IPS DF 6.9 (cell line): ENCODE measurements around the gene NUMA1.

Source experiments
- DNase-seq: peaks from one replicate; pipeline ENCODE4 v3.0.0-alpha.2; 2013; ENCODE audit warnings: low read depth, low spot score
- H3K27ac ChIP-seq: one replicate; pipeline ENCODE4 v1.5.1; 2013; ENCODE audit warnings: low read length, control low read depth
- H3K27me3 ChIP-seq: 2 replicates; pipeline ENCODE4 v1.6.1; 2013; ENCODE audit warnings: mild to moderate bottlenecking, low read length; ENCODE audit not compliant: control insufficient read depth, insufficient read depth
- H3K36me3 ChIP-seq: 2 replicates; pipeline ENCODE4 v1.6.1; 2013; ENCODE audit warnings: low read length; ENCODE audit not compliant: control insufficient read depth, insufficient read depth
- H3K4me1 ChIP-seq: 2 replicates; pipeline ENCODE4 v1.6.1; 2013; ENCODE audit warnings: low read length; ENCODE audit not compliant: control insufficient read depth, insufficient read depth
- H3K4me3 ChIP-seq: 2 replicates; pipeline ENCODE4 v1.5.1; 2013; ENCODE audit warnings: mild to moderate bottlenecking, low read length
- H3K9me3 ChIP-seq: 2 replicates; pipeline ENCODE4 v1.6.1; 2013; ENCODE audit warnings: low read length, inconsistent platforms; ENCODE audit not compliant: control insufficient read depth, insufficient read depth
- WGBS: extraction: QIAGEN DNeasy Blood & Tissue Kit; methylation state at CpG from one replicate; pipeline ENCODE4 v1.1.7; 2013; ENCODE audit warnings: mixed read lengths, missing lambda C conversion rate; ENCODE audit not compliant: insufficient read length, insufficient coverage; 5-methylcytosine and 5-hydroxymethylcytosine counted together

The NUMA1 gene

DNA sequence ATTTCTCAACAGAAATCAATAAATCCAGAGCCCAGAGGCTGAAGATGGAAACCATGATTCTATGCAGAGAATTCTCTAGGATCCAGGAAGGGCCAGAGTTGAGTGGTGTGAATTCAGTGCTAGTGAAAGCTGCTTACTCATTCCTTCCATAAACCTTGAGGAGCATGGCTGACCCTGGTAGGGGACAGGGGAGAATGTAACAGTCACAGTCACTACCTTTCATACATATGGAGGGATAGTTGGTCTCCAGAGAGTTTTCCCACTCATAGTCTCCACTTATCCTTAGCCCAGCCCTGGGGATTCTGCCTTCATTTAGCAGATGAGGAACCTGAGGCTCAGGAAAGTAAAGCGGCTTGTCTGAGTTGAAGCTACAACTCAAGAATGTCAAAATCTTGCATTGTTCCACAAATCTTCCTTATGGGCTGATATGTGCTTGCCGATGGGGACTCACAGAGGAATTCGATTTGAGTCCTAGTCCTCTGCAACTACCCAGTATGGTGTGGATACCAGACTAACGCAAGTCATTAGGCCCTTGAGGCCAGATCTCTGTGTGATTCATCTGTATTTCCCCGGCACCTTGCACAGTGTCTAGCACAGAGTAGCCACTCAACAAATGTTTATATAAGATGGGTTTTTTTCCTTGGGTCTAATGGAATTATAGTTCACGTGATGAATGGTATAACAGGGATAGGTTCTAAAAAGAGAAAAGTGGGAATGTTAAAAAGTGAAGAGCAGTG, 35.8 kb upstream of the NUMA1 start:
- peaks cover 3% of the 10 kb centered on the region; the same call in 1 of the 2 replicates for H3K4me1 ChIP-seq
- H3K4me3 ChIP-seq = no peak overlapping the region
- no peaks in the 10 kb centered on the region for H3K9me3 ChIP-seq
- H3K27me3 ChIP-seq = no peaks in the 10 kb centered on the region
- no peak overlapping the region for H3K27ac ChIP-seq
- 100% methylated on average over 1 of the region's 6 CpGs for WGBS
- DNase-seq = no peak
- no peaks in the 10 kb centered on the region for H3K36me3 ChIP-seq

DNA sequence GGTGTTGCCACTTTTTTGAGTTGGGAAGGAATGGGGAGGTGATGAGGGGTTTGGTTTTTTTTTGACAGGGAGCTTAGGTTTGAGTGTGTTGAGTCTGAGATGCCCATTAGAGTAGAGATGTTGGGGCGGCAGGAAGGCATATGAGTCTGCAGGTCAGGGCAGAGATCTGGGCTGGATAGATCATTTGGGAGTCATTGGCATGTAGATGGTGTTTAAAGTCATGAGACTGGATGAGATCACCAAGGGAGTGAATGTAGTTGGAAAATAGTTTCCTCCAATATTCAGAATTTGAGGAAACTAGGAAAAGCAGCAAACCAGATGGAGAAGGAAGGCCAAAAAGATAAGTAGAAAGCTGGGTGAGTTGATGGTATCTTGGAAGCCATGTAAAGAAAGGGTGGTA, 34.2 kb upstream of the NUMA1 start:
- Histone ChIP-seq H3K36me3 (no peaks in the 10 kb centered on the region), H3K9me3 (no peaks in the 10 kb centered on the region), H3K27ac (no peak overlapping the region), H3K27me3 (no peaks in the 10 kb centered on the region), H3K4me3 (no peak overlapping the region), H3K4me1 (peaks cover 3% of the 10 kb centered on the region; the same call in 1 of the 2 replicates)
- no peak for DNase-seq
- WGBS = no CpG with 5 or more reads among the region's 1 CpG

DNA sequence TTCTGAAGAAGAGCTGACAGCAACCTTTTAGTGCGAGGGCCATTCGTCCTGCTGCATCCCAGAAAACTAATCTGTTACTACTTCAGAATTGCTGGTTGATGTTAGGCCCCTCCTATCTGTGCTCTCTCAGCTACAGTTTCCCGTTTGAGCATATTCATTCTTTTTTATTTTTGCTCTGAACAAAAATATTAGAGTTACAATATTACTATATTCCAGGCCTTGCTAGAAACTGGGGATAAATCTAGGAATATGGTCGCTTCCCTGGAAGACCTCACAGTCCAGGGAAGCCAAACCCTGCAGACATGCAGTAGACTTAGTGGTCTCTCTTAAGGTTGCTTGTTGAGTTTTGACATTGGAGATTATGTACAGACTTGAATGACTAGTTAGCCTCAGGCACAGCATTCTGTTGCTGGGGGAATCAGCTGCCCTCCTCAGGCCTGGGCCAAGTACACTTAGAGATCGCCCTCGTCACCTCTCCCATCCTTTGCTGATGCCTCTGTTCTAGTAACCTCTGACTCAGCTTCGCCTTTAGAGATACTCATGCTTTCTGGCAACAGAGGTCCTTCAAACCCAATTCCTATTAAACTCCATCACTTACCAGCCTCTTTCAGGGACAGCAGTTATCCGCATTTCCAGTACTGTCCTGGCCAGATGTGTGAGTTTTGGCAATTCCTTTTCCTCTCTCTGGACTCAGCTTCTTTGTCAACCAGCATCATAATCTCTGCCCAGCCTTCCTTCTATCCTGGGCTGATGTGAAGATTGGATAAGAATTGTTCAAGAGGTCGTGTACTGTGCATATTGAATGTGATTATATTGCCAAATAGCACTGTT, 32.9 kb upstream of the NUMA1 start:
- H3K27me3 ChIP-seq = no peaks in the 10 kb centered on the region
- no peak overlapping the region for H3K27ac ChIP-seq
- peaks cover 3% of the 10 kb centered on the region; the same call in 1 of the 2 replicates for H3K4me1 ChIP-seq
- no peaks in the 10 kb centered on the region for H3K9me3 ChIP-seq
- DNase-seq = no peak
- no peaks in the 10 kb centered on the region for H3K36me3 ChIP-seq
- H3K4me3 ChIP-seq = peak overlapping the region; percentile 93; the same call in 1 of the 2 replicates
- no CpG with 5 or more reads among the region's 9 CpGs for WGBS

DNA sequence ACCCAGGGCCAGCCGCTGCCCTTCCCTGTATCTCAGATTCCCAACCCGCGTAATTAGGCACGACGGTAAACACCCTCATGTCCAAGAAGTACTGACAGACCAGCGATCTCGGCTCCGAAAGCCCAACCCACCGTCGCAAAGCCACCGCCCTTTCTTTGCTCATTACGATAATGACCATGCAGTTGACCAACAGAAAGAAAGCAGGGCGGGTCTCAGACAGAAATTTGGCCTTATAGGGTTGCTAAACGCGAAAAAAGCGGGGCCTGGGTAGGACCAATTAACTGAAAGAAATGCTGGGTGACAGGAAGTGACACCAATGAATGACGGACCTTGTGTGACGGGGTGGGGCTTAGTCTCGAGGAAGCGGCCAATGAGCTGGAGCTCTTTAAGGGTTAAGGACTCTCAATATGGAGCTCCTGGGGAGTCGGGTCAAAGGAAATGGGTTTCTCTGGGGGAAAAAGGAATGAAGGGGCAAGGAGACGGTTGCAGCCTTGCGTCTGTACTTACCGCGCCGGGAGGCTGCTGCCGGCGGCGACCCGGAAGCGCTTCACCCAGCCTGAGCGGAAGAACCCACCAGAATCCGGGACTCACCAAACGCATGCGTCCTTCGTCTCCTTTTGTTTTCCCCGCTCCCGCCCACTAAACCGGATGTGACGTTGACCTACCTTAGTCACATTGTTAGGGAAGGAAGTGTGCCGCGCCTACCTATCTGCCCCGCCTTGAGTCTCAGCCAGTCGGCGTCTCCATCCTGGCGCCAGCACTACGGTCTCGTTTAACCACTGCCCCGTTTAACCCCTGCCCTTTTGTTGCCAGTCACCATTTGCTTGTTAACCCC, 32.0 kb upstream of the NUMA1 start, which contains the start of gene ANAPC15:
TSS of gene ANAPC15 (minus strand) at position 553 of the 835 bp plus-strand sequence. CDS start 1,419 bp downstream, outside the sequence.
- Histone ChIP-seq H3K27ac (no peak within 1 kb of the TSS), H3K36me3 (no peaks in the 10 kb centered on the region), H3K9me3 (no peaks in the 10 kb centered on the region), H3K27me3 (no peaks in the 10 kb centered on the region), H3K4me1 (peaks cover 3% of the 10 kb centered on the region; the same call in 1 of the 2 replicates), H3K4me3 (peak within 1 kb of the TSS; percentile 93)
- WGBS = no CpG with 5 or more reads among the region's 49 CpGs
- DNase-seq = peak; percentile 97

DNA sequence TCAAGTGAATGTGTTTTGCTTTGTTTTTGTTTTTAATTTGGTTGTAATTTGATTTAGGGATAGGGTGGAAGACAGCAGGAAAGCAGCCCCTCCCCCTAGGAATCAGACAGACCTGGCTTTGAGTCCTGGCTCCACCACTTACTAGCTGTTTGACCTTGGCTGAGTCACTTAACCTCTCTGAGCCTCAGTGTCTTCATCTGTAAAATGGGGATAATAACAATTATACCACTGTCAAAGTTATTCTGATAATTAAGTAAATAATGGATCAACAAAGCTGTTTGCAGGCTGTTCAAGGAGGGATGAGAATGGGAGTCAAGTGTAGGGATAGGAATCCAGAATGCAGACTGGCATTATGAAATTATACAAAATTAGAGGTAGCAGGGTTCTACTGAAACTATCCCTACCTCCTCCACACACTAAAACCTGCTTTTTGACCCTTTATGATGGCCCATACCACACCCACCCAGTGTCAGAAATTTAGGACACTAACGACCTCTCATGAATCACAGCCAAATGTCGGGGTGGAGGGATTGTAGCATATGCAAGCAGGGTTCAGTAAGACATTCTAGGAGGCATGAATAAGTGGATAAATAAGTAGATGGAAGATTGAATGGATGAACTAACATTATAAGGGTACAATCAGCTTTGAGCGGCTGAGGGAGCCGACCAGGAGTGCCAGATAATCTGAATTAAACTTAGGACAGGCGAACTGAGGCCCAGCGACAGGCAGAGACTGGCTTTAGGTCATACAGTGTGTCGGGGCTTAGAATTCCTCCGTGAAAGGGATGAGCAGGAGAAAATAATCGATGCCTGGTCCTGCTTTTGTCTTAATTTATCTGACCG, 31.2 kb upstream of the NUMA1 start:
- H3K4me3 ChIP-seq = peak overlapping the region; percentile 40; the same call in 1 of the 2 replicates
- no peaks in the 10 kb centered on the region for H3K36me3 ChIP-seq
- no peak for DNase-seq
- no peaks in the 10 kb centered on the region for H3K9me3 ChIP-seq
- H3K27me3 ChIP-seq = no peaks in the 10 kb centered on the region
- WGBS = no CpG with 5 or more reads among the region's 10 CpGs
- peaks cover 3% of the 10 kb centered on the region; the same call in 1 of the 2 replicates for H3K4me1 ChIP-seq
- H3K27ac ChIP-seq = no peak overlapping the region

DNA sequence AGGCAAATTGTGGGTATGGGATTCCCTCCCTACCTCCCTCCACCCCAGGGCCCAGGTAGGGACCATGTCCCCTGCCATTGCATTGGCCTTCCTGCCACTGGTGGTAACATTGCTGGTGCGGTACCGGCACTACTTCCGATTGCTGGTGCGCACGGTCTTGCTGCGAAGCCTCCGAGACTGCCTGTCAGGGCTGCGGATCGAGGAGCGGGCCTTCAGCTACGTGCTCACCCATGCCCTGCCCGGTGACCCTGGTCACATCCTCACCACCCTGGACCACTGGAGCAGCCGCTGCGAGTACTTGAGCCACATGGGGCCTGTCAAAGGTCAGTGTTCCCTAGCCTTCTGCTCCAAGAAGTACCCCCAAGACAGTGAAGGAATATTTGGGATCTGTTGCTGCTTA, 25.5 kb upstream of the NUMA1 start, which contains the start of gene TOMT:
TSS of gene TOMT (plus strand) at position 37 of the 400 bp plus-strand sequence. CDS start at position 65, 28 bp downstream.
- H3K4me1 ChIP-seq = no peaks in the 10 kb centered on the region
- no peak within 1 kb of the TSS for H3K27ac ChIP-seq
- H3K9me3 ChIP-seq = no peaks in the 10 kb centered on the region
- H3K36me3 ChIP-seq = no peaks in the 10 kb centered on the region
- WGBS = no CpG with 5 or more reads among the region's 14 CpGs
- H3K4me3 ChIP-seq = no peak within 1 kb of the TSS
- no peaks in the 10 kb centered on the region for H3K27me3 ChIP-seq
- DNase-seq = no peak

DNA sequence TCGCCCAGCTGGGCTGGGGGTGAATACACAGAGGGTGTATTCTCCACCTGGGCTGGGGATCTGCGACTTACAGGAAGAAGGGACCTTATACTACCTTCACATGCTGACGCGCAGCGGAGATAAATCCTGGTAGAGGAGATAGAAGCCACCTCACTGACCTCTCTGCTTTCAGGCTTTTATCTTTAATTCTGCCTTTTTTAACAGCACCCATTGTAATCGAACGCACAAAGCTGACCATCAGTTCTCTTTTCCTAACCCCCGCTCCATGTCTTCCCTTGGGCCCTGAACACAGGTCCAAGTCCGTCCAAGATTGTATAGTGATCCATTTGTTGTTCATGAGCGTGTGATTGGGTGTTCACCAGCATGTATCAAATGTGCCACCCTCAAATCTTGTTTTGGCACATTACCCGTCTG, 23.4 kb upstream of the NUMA1 start:
- no peaks in the 10 kb centered on the region for H3K9me3 ChIP-seq
- no CpG with 5 or more reads among the region's 11 CpGs for WGBS

DNA sequence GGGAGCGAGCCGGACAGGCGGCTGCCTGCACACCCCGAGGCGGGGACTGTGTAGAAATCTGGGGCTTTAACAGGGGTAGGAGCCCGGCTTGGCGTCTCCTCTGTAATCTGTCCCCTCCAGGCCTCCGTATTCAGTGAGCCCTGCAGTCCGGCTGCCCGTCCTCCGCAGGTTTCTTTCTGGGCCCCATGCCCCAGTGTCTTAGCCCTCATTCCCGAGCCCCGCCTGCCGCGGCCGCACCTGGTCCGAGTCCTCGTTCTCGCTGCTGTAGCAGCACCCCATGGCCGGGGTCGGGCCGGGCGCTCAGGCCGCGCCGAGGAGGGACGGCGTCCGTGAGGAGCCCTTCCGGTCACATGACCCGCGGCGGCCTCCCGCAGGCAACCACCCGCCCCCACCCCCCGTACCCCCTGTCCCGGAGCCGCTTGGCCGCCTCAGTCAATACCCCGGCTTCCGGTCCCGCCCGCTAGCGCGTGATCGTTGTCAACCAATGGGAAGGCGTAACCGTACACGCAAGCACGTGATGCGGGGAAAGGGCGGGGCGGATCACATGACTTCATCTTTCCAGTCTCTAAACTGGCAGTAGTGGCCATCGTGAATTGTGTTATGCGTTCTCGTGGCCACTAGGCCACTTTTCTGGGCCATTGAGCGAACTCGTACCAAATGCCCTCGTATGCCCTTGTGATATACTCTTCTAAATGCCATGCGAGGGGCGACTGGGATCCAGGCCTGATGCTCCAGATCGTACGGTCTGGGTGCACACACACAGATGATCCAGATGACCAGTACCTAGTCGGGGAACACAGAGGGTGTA, 22.8 kb upstream of the NUMA1 start, which contains the start of gene LAMTOR1:
TSS of gene LAMTOR1 (minus strand) at position 352 of the 808 bp plus-strand sequence. CDS start at position 279, 73 bp downstream.
- H3K4me1 ChIP-seq = no peaks in the 10 kb centered on the region
- peak within 1 kb of the TSS; percentile 74 for H3K4me3 ChIP-seq
- DNase-seq = peak; percentile 98
- no peaks in the 10 kb centered on the region for H3K9me3 ChIP-seq
- peaks cover 9% of the 10 kb centered on the region for H3K36me3 ChIP-seq
- no CpG with 5 or more reads among the region's 64 CpGs for WGBS
- no peaks in the 10 kb centered on the region for H3K27me3 ChIP-seq
- H3K27ac ChIP-seq = no peak within 1 kb of the TSS

More for the DNA sequence above, 23.4 kb upstream of the NUMA1 start:
- no peak overlapping the region for H3K27ac ChIP-seq
- H3K4me1 ChIP-seq = no peaks in the 10 kb centered on the region
- no peaks in the 10 kb centered on the region for H3K27me3 ChIP-seq
- no peak for DNase-seq
- peaks cover 3% of the 10 kb centered on the region for H3K36me3 ChIP-seq
- peak overlapping the region; percentile 16; the same call in 1 of the 2 replicates for H3K4me3 ChIP-seq

DNA sequence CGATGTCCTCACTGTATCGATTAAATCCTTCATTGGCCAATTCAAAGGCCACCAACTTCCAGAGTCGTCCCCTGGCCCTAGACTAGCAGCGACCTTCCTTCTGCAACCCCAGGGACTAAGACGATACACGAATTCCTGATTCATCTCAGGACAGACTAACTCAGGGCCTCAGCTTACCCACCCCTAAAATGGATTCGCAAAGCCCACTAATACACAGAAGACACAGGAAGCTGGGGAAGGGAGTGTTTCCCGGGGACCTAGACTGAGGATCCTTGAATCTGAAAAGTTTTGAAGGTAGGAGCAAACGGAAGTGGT, 22.2 kb upstream of the NUMA1 start:
- peaks cover 13% of the 10 kb centered on the region for H3K36me3 ChIP-seq
- WGBS = no CpG with 5 or more reads among the region's 9 CpGs
- no peak overlapping the region for H3K27ac ChIP-seq
- no peaks in the 10 kb centered on the region for H3K9me3 ChIP-seq
- H3K4me3 ChIP-seq = peak overlapping the region; percentile 74
- no peaks in the 10 kb centered on the region for H3K4me1 ChIP-seq
- DNase-seq = no peak
- H3K27me3 ChIP-seq = no peaks in the 10 kb centered on the region
